NCI-H748 treated with DMSO at 0.1 percent for 48 hours (cell line): Measurements from ENCODE around the gene KIF21A.
"Not testable (repeated sequence)": the region's sequence is repeated elsewhere in the genome, so short reads cannot be mapped to it uniquely, and the experiment has no call there.

Experiments used
- DNase-seq: peaks from one replicate; lab custom pipeline; 2025; lab: John Stamatoyannopoulos, UW

KIF21A gene, protein sequence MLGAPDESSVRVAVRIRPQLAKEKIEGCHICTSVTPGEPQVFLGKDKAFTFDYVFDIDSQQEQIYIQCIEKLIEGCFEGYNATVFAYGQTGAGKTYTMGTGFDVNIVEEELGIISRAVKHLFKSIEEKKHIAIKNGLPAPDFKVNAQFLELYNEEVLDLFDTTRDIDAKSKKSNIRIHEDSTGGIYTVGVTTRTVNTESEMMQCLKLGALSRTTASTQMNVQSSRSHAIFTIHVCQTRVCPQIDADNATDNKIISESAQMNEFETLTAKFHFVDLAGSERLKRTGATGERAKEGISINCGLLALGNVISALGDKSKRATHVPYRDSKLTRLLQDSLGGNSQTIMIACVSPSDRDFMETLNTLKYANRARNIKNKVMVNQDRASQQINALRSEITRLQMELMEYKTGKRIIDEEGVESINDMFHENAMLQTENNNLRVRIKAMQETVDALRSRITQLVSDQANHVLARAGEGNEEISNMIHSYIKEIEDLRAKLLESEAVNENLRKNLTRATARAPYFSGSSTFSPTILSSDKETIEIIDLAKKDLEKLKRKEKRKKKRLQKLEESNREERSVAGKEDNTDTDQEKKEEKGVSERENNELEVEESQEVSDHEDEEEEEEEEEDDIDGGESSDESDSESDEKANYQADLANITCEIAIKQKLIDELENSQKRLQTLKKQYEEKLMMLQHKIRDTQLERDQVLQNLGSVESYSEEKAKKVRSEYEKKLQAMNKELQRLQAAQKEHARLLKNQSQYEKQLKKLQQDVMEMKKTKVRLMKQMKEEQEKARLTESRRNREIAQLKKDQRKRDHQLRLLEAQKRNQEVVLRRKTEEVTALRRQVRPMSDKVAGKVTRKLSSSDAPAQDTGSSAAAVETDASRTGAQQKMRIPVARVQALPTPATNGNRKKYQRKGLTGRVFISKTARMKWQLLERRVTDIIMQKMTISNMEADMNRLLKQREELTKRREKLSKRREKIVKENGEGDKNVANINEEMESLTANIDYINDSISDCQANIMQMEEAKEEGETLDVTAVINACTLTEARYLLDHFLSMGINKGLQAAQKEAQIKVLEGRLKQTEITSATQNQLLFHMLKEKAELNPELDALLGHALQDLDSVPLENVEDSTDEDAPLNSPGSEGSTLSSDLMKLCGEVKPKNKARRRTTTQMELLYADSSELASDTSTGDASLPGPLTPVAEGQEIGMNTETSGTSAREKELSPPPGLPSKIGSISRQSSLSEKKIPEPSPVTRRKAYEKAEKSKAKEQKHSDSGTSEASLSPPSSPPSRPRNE (N-terminal part only)

DNA sequence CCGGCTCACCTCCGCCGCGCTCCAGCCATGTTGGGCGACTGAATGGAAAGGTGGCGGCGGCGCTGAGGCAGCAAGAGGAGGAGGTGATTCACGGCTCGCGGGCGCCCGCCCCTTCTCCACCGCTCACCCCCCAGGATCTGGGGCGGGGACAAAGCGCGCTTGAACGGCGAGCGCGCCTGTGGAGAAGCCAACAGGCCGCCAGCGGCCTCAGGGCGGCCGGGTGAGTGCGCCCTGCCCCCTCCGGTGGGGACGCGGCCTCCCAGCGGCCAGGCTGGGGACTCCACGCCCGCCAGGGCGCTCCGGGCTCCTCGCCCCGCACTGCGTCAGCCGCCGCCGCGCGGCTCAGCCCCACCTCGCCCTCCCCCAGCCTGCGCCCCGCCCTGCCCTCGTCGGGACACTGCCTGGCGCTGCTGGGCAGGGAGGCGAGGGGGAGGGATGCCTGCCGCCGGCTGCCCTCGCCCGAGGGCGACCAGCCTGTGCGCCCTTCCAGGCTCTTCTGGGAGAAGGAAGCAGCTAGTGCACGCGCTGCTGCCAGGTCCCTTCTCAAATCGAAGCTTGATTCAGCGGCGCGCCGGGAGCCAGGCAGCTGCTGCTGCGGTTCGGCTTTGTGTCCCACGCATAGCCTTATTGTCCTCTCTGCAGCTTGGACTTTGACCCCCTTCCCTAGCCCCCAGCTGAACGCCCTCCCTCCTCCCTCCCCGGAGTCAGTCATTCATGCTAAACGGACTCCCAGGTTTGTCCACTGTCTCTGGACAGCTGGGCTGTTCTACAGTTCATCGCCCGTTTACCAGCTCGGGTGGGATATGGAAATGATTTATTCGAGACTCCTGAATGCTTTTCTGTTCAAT, at the start of gene KIF21A:
Gene KIF21A (minus strand): TSS at position 40 of the 848 bp plus-strand sequence. CDS start 150 bp downstream, outside the sequence.
- peak; percentile 77 for DNase-seq

GRCh38 chr12:39490500-39491282, 47.8 kb upstream of the KIF21A start:
- DNase-seq = no peak

DNA sequence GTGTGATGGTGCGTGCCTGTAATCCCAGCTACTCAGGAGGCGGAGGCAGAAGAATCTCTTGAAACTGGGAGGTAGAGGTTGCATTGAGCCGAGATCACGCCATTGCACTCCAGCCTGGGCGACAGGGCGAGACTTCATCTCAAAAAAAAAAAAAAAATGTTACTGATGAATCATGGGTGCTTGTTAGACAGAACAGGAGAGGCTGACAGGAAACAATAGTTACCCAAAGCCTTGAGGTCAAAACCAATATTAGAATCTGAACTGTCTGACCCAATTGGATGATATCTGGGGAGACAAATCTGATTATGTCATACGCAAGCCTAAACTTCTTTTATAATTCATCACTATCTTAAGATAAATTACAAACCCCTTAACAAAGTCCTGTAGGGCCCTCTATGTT, 40.7 kb upstream of the KIF21A start:
- no peak for DNase-seq

GRCh38 chr12:39483042-39483441, 40.1 kb upstream of the KIF21A start:
- DNase-seq = no peak

GRCh38 chr12:39476894-39477293, 34.0 kb upstream of the KIF21A start:
- DNase-seq = no peak

DNA sequence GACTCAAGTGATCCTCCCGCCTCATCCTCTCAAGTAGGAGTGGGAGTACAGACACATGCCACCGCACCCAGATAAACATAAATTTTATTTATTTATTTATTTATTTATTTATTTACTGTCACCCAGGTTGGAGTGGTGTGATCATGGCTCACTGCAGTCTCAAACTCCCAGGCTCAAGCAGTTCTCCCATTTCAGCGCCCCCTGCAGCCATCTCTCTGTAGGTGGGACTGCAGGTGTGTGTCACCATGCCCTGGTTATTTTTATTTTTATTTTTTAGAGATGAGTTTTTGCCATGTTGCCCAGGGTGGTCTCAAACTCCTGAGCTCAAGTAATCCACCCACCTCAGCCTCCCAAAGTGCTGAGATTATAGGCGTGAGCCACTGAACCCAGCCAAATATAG, 33.2 kb upstream of the KIF21A start:
- no peak for DNase-seq

- DNase-seq = not testable (repeated sequence)
These were observed 32.2 kb upstream of the KIF21A start for GRCh38 chr12:39475136-39475535.

GRCh38 chr12:39467432-39467870, 24.5 kb upstream of the KIF21A start:
- DNase-seq = no peak

DNA sequence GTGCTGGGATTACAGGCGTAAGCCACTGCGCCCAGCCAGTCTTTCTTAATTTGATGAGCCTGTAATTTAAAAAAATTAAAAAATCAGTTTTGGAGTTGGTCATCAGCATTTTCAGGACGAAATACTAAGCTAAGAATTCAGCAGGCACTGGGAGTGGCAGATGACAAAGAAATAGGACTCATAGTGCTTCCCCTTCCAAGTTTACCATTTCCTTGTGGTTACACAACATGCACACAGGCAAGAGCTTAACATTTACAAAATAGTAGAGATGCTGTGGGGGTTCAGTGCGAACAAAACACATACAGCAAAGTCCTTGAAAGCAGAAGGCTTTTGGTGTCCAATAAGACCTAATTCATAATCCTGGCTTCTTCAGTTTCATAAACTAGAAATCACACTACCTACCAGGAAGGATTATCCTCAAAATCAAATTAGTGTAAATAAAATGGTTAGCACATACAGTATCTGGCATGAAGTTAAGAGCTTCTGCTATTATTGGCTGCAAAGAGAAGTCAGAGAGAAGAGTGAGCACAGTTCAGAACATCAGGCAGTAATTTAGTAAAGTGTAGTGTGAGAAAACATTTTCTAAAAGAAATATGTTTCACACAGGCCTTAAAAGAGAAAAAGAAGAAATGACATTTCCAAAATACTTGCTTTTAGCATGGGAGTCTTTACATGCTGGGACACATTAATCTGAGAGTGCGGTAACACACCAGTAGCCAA, 22.2 kb upstream of the KIF21A start:
- DNase-seq = no peak

GRCh38 chr12:39461059-39461458, 18.1 kb upstream of the KIF21A start:
- DNase-seq = no peak

GRCh38 chr12:39459027-39459434, 16.1 kb upstream of the KIF21A start:
- DNase-seq = no peak

DNA sequence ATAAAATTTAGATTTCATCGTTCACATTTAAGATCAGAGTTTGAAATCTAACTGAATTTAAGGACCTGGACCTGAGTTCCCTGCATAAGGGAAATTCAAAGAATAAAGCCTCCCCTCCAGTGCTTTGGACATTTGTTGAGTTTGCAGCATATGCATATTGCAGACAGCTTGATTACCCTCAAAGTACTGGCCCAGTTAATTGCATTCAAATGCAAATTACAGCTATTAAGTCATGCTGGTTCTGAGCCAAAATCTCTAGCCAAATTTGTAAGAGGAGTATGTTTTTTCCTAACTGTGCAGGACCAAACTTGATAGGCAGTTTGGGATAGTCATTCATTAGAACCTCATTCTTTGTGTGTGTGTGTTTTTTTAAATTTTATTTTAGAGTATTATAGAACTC, 9.1 kb upstream of the KIF21A start:
- DNase-seq = no peak

GRCh38 chr12:39448038-39448437, 5.1 kb upstream of the KIF21A start:
- DNase-seq = no peak

DNA sequence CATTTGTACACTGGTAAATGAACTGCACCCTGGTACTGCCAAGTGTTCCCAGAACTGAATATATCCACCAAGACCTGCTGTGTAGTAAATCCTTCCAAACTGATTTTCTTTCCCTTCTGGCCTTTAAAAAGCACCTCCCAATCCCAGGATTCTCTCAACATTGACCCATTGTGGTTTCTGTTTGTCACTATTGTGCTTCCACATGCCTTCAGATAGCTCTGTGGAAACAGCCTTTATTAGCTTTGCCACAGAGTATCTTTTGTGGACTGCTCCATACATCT, 949 bp upstream of the KIF21A start:
- no peak for DNase-seq

GRCh38 chr12:39442831-39443080, 164 bp downstream of the KIF21A start:
- DNase-seq = no peak

DNA sequence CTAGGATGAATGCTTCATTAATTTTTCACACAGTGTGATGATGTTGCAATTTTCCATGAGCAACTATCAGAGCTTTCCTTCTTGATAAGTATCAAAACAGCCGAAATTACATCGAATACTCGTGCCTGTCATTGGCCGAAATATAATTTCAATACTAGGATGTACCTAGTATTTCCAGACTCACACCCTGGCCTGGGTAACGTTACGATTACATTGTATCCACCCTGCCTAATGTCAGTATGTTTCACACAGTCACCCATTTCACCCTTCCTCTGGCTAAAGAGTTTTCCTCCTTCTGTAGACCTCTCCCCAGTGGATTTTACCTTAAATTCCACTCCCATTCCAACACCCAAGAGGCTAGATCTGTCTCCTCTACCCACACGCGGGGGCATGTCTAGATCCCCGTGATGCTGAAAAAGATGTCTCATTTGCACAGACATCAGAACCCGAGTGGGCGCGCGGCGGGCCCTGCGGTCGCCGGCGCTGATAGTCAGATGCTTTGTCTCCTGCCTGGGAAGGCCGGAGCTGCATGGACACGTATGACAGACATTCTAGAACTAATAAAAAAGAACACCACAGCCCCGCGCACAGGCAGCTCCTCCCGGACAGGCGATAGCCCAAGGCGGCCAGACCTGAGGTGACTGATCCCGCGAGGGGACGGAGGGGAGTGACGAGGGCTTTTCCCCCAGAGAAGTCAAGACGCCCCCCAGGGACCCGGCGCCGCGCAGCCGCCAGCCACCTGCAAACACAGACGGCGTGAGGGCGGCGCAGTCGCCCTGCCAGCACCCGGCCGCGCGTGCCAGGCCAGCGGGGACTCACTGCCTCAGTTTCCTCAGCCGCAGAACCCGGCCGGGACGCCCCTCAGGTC, 723 bp downstream of the KIF21A start:
- peak; percentile 57 for DNase-seq

- DNase-seq = no peak
These were observed 1.5 kb downstream of the KIF21A start for GRCh38 chr12:39441189-39441962.

GRCh38 chr12:39440781-39441180, 2.1 kb downstream of the KIF21A start:
- DNase-seq = no peak
